PC-9 (cell line): ENCODE measurements around the gene CWC22. TPM values are rescaled to one million over a fixed set of nuclear protein-coding genes. Genes with fewer than 3 reads are reported as not detected.

Experiments
- BruUV-seq: library from RNA; stranded (reverse); fragments of 400-500 nt; replicated peaks from 2 replicates; lab custom pipeline; 2021; lab: Mats Ljungman, UMichigan
- CTCF ChIA-PET: fragments of 300-600 bp; sonication (Branson Sonifier 250); formaldehyde crosslinking; loops from one replicate; lab custom pipeline; 2022; ENCODE audit warnings: antibody characterized with exemption; lab: Charles Lee
- POLR2A ChIA-PET: fragments of 300-600 bp; sonication (Branson Sonifier 250); formaldehyde crosslinking; loops from one replicate; lab custom pipeline; 2022; ENCODE audit warnings: antibody characterized with exemption; ENCODE audit not compliant: unreplicated experiment; lab: Charles Lee
- DNase-seq, 2 experiments: peaks; one replicate each; pipeline versions ENCODE4 v3.0.0 to v3.0.0-alpha.2; 2015 to 2022; ENCODE audit warnings: mixed read lengths in 1 of 2
- H2AFZ ChIP-seq: fragments of 200-600 bp; sonication (generic); 2 replicates; pipeline ENCODE4 v1.8.1; 2017; ENCODE audit warnings: antibody characterized with exemption
- H3F3A ChIP-seq: fragments of 200-600 bp; sonication (generic); 2 replicates; pipeline ENCODE4 v1.8.1; 2017; ENCODE audit warnings: antibody characterized with exemption, mild to moderate bottlenecking, low read depth; ENCODE audit not compliant: insufficient read depth
- H3K27ac ChIP-seq: fragments of 200-600 bp; sonication (generic); 2 replicates; pipeline ENCODE4 v1.6.1; 2016; ENCODE audit warnings: mixed run types
- H3K27me3 ChIP-seq: fragments of 200-600 bp; sonication (generic); 2 replicates; pipeline ENCODE4 v1.6.1; 2016; ENCODE audit warnings: low read depth, mixed run types; ENCODE audit not compliant: insufficient read depth
- H3K36me3 ChIP-seq: fragments of 200-600 bp; sonication (generic); 2 replicates; pipeline ENCODE4 v1.6.1; 2016; ENCODE audit warnings: low read depth, mixed run types
- H3K4me1 ChIP-seq: fragments of 200-600 bp; sonication (generic); replicated peaks from 2 replicates; pipeline ENCODE4 v1.6.1; 2016; ENCODE audit warnings: mixed run types; ENCODE audit not compliant: insufficient read depth
- H3K4me2 ChIP-seq: fragments of 200-600 bp; sonication (generic); 2 replicates; pipeline ENCODE4 v1.6.1; 2017; ENCODE audit warnings: mixed run types
- H3K4me3 ChIP-seq: fragments of 200-600 bp; sonication (generic); 2 replicates; pipeline ENCODE4 v1.6.1; 2016; ENCODE audit warnings: mixed run types
- H3K79me2 ChIP-seq: fragments of 200-600 bp; sonication (generic); 2 replicates; pipeline ENCODE4 v1.6.1; 2017; ENCODE audit warnings: low read depth, mixed run types
- H3K9me2 ChIP-seq: fragments of 200-600 bp; sonication (generic); 2 replicates; pipeline ENCODE4 v1.8.1; 2017; ENCODE audit warnings: mild to moderate bottlenecking; ENCODE audit not compliant: insufficient read depth
- H3K9me3 ChIP-seq: fragments of 200-600 bp; sonication (generic); 2 replicates; pipeline ENCODE4 v1.8.1; 2016; ENCODE audit warnings: low read depth; ENCODE audit not compliant: insufficient read depth
- H4K20me1 ChIP-seq: fragments of 200-600 bp; sonication (generic); 2 replicates; pipeline ENCODE4 v1.8.1; 2017; ENCODE audit not compliant: insufficient read depth
- EZH2 ChIP-seq: fragments of 200-600 bp; sonication (generic); IDR thresholded peaks from 2 replicates; pipeline ENCODE4 v1.8.0; 2017; ENCODE audit warnings: antibody characterized with exemption, low read depth
- intact Hi-C: fragments of 100-400 bp; cut with micrococcal nuclease; formaldehyde crosslinking; loops from one replicate; pipeline ENCODE4 v1.10.0; 2022; ENCODE audit not compliant: unreplicated experiment
- total RNA-seq: library from RNA; stranded (reverse); gene quantifications from 2 replicates; pipeline ENCODE4 v1.2.3, GENCODE V29; 2021
- TF ChIP-seq, protein P1 (sequence below): fragments of 200-600 bp; sonication (generic); conservative IDR thresholded peaks from 2 replicates; pipeline ENCODE4 v1.6.1; 2017; ENCODE audit warnings: mixed run types, antibody characterized with exemption, mild to moderate bottlenecking, moderate library complexity

Gene CWC22
- total RNA-seq, 1 experiment from 2014 or later, result 35.2 TPM

DNA sequence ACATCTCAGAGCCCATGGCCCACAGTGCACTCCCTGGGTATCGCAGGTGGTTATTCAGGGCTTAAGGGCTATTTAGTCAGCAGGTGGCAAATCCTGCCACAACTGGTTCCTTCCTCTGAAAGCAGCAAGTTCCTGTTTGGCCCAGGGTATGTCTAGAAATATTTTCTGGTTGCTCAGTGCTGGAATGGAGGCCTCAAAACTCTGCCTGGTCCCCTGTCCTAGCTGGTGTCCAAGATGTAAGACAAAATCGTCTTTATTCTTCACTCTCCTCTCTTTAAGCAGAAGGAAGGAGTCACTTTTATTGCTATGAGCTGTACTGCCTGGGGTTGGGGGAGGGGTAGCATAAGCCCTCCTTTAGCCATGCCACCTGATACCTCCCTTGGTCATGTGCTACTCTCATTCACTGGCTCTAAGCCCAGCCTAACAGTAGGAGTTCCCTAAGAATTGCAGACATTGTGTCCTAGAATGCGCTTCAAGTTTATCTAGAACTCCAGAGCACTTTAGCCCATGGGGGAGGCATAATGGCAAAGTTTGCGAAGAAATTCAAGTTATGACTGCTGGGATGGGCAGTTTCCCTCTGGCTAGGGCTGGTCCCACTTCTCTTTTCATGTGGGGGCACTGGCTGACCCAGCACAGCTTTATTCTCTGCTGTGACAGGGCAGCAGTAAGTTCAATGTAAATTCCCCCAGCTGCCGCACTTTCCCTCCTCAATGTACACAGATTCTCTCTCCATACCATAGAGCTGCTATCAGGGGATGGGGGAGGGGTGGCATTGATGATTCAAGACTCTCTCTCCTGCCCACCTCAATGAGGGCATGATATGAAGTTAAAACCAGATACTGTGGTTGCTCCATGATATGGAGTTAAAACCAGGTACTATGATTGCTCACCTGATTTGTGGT is 27.1 kb upstream of the CWC22 start:
- Histone ChIP-seq H3K4me1 (no peaks in the 10 kb centered on the region), H3K27ac (no peak overlapping the region), H3K27me3 (no peaks in the 10 kb centered on the region), H3K4me2 (no peak overlapping the region), H3K9me2 (no peaks in the 10 kb centered on the region), H3K9me3 (peaks cover 10% of the 10 kb centered on the region; the same call in 1 of the 2 replicates), H3K4me3 (no peak overlapping the region), H3F3A (no peaks in the 10 kb centered on the region), H2AFZ (peak overlapping the region; percentile 29; the same call in 1 of the 2 replicates), H3K36me3 (no peaks in the 10 kb centered on the region), H3K79me2 (no peaks in the 10 kb centered on the region), H4K20me1 (no peaks in the 10 kb centered on the region)
- ChIA-PET CTCF (no interaction called here), POLR2A (no interaction called here)
- no TSS peak for BruUV-seq
- DNase-seq, result peak in 1 of 2 experiments; percentile 37
- intact Hi-C loops, result no loop called here
- TF ChIP-seq, protein P1, sequence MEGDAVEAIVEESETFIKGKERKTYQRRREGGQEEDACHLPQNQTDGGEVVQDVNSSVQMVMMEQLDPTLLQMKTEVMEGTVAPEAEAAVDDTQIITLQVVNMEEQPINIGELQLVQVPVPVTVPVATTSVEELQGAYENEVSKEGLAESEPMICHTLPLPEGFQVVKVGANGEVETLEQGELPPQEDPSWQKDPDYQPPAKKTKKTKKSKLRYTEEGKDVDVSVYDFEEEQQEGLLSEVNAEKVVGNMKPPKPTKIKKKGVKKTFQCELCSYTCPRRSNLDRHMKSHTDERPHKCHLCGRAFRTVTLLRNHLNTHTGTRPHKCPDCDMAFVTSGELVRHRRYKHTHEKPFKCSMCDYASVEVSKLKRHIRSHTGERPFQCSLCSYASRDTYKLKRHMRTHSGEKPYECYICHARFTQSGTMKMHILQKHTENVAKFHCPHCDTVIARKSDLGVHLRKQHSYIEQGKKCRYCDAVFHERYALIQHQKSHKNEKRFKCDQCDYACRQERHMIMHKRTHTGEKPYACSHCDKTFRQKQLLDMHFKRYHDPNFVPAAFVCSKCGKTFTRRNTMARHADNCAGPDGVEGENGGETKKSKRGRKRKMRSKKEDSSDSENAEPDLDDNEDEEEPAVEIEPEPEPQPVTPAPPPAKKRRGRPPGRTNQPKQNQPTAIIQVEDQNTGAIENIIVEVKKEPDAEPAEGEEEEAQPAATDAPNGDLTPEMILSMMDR, result no peak
- TF ChIP-seq EZH2, result no peak

DNA sequence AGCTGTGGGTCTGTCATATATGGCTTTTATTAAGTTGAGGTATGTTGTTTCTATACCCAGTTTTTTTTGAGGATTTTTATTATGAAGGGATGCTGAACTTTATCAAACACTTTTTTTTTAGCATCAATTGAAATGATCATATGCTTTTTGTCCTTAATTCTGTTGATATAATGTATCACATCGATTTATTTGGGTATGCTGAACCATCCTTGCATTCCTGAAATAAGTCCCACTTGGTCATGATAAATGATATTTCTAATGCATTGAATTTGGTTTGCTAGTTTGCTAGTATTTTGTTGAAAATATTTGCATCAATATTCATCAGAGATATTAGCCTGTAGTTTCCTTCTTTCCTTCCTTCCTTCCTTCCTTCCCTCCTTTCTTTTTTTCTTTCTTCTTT is 22.5 kb upstream of the CWC22 start:
- Histone ChIP-seq H4K20me1 (no peaks in the 10 kb centered on the region), H3K4me1 (no peaks in the 10 kb centered on the region), H3K4me3 (no peak overlapping the region), H3K9me3 (peaks cover 10% of the 10 kb centered on the region; the same call in 1 of the 2 replicates), H3K27ac (no peak overlapping the region), H3K9me2 (no peaks in the 10 kb centered on the region), H3K4me2 (no peak overlapping the region), H3K79me2 (no peaks in the 10 kb centered on the region), H3K27me3 (no peaks in the 10 kb centered on the region), H3K36me3 (no peaks in the 10 kb centered on the region), H3F3A (no peaks in the 10 kb centered on the region), H2AFZ (no peak overlapping the region; the same call in 1 of the 2 replicates)
- intact Hi-C loops, result no loop called here
- BruUV-seq, result no TSS peak
- CTCF ChIA-PET, result no interaction called here
- POLR2A ChIA-PET, result no interaction called here
- no peak for TF ChIP-seq EZH2
- TF ChIP-seq, protein P1, result no peak
- no peak for DNase-seq

DNA sequence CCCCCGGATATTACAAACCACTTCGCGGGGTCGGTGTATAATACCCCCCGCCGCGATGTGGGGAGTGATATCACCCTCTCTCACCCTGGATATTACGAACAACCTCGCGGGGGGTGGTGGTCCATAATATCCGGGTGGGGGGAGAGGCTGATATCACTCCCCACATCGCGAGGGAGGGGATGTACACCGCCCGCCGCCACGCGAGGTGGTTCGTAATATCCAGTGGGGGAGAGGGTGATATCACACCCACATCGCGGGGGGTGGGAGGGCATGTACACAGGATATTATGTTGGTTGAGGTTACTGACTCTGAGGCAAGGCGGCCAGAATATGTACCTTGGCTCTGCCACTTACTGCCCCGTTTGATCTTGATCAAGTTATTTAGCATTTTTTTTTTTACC is 14.8 kb upstream of the CWC22 start:
- Histone ChIP-seq H3K27me3 (no peaks in the 10 kb centered on the region), H3K79me2 (no peaks in the 10 kb centered on the region), H3K9me2 (no peaks in the 10 kb centered on the region), H3K27ac (no peak overlapping the region), H3K4me2 (no peak overlapping the region), H2AFZ (no peak overlapping the region), H3K4me3 (no peak overlapping the region), H3F3A (no peaks in the 10 kb centered on the region), H3K9me3 (no peaks in the 10 kb centered on the region), H3K36me3 (no peaks in the 10 kb centered on the region), H3K4me1 (no peaks in the 10 kb centered on the region), H4K20me1 (no peaks in the 10 kb centered on the region)
- intact Hi-C loops, result no loop called here
- TF ChIP-seq, protein P1, result no peak
- no peak for TF ChIP-seq EZH2
- CTCF ChIA-PET, result no interaction called here
- no TSS peak for BruUV-seq
- POLR2A ChIA-PET, result no interaction called here
- no peak for DNase-seq
